Nucleus accumbens (tissue), 56 donors: ENCODE data around the gene INMT.

Experiments used
- DNase-seq, 56 donors: peaks; one replicate each; lab custom pipeline; 2025; lab: John Stamatoyannopoulos, UW

INMT gene

GRCh38 chr7:30727061-30727945, 24.6 kb upstream of the INMT start:
- no peak for DNase-seq

- no peak for DNase-seq
Observed at GRCh38 chr7:30728591-30729100, 23.3 kb upstream of the INMT start.

- DNase-seq = no peak
Observed at GRCh38 chr7:30729642-30730041, 22.3 kb upstream of the INMT start.

DNA sequence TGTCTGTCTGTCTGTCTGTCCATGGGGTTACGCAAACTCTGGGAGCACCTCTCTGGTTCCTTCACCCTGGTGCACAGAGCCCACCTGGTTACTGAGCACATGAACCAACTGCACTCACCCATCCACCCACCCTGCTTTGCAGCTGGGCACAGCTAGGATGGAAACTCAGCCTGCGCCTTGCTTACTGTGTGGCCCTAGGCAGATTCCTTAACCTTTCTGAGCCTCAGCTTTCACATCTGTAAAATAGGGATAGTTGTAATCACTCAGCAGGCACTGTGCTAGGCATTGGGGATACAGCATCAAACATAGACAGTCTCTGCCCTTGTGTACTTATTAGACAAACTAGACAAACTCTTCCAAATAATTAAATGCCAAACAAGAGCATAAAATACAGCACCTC, 21.8 kb upstream of the INMT start:
- DNase-seq = no peak

- DNase-seq = no peak
Observed at GRCh38 chr7:30730996-30731395, 20.9 kb upstream of the INMT start.

DNA sequence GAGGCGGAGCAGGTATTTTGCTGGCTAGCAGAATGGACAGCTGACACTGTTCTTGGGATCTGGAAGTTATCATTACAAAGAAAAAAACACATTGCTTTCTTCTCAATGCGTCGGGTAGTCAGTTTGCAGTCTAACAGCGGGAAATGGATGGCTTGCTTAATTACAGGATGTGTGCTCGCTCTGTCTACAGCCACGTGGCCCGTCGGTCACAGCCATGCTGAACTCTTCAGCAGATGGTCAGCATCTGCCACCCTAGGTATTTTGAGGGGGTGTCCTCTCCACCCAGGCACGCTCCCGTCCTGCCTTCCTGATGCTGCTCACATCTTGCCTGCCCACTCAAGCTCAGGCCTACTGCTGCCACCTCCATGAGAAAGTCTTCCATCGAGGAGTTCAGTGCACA, 20.4 kb upstream of the INMT start:
- no peak for DNase-seq

- no peak for DNase-seq
Observed at GRCh38 chr7:30732606-30733005, 19.3 kb upstream of the INMT start.

DNA sequence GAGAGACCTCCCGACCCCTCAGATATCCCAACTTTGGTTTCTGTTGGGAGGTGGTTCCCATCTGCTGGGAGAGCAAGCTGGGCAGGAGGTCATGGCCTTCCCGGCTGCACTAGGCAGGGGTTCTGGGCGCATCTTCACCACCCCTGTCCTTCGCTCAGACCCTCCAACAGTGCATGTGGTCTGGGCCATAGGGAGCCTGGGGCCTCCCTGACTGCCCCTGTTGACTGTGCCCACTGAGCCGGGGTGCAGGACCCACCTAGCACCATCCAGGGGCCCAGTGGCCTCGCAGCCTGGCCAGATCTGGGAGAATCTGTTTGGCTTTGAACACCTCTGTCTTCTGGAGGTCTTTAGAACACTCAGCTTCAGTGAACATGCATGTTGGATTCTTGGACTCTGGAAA, 18.7 kb upstream of the INMT start:
- DNase-seq = no peak

DNA sequence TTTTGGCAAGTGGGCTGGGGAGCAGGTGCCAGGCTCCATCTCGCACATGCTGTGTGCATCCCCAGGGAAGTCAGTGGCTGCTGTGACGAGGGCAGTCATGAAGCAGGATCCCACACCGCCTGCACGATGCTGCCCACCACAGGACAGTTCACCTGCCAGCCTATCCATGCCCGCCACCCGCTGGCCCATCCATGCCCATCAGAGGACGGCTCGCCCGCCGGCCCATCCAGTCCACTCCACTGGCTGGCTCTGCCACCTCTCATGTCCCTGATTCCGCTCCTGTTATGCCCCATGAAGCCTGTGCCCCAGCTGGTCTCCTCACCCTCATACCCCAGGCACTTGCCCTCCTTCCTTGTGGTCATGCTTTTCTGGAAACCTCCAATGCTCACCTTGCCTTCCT, 18.2 kb upstream of the INMT start:
- DNase-seq = no peak

GRCh38 chr7:30734497-30734896, 17.4 kb upstream of the INMT start:
- no peak for DNase-seq

GRCh38 chr7:30735631-30736030, 16.3 kb upstream of the INMT start:
- DNase-seq = no peak

- no peak for DNase-seq
Observed at GRCh38 chr7:30736291-30736690, 15.6 kb upstream of the INMT start.

DNA sequence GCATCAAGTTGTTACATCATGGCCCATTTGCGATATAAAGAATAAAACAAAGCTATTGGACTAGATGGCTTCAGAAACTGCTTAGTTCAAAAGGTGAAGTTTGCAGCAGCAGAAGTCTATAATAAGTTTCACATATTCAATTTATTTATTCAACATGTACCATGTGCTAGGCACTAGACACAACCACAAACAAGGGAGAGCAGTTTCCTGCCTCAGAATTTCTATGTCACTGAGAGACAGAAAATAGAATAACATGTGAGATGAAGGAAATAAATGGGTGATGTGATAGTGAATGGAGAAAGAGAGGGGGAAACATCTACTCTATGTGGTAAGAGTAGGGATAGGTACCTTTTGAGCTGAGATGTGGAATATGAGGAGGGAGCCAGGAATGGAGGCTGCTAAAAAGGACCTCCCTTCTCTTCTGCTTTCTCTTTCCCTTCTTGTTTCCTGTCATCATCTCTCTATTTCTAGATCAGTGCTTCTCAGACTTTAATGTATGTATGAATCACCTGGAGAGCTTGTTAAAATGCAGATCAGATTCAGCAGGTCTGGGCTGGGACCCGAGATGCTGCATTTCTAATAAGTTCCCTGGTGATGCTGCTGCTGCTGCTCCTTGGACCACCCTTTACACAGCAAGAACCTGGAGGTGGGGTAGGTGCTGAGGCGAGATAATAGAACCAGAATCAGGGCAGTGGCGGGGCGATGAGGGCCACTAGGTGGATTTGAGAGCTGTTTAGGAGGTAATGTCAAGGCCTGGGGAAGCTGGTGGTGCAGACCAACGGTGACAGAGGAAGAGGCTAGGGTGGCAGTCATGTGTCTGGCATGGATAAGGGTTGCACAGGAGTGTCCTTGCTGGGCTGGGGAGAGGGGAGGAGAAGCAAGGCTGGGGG, 13.7 kb upstream of the INMT start:
- no peak for DNase-seq

GRCh38 chr7:30739691-30740090, 12.2 kb upstream of the INMT start:
- no peak for DNase-seq

DNA sequence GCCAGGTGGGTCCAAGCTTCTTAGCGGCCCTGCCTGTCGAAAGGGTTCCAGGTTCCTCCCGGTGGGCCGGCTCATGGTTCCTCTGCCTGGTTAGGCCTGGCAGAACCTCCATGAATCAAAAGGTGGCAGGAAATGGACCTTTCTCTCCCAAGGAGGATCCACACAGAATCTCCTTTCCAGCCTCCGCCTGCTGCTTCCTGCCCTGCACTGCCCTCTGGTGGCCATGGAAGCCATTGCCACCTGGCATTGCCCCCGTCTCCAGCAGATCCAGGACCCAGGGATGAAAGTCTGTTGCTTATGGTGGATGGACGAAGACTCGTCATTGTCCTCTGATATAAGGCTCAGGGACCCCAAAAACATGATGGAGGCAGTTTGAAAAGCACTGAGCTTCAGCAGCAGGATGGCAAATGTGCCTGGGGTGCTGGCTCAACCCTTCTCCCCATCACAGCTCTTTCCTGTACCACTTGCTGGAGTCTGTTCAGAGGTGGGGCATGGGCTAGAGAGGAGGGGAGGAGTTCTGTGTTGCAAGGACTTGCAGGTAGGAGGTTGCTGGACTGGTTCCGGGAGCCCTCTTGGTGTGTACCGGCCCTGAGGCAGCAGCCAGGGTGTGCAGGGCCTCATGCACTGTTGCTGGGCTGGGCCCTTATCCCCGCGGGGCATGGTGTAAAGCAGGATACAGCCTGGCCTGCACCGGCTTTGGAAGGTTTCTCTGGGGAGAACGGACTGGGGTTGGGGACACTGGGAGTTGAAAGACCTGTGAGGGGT, 11.3 kb upstream of the INMT start:
- peak in 49 of 56 donors; percentile 6 to 87 (median 48) for DNase-seq

DNA sequence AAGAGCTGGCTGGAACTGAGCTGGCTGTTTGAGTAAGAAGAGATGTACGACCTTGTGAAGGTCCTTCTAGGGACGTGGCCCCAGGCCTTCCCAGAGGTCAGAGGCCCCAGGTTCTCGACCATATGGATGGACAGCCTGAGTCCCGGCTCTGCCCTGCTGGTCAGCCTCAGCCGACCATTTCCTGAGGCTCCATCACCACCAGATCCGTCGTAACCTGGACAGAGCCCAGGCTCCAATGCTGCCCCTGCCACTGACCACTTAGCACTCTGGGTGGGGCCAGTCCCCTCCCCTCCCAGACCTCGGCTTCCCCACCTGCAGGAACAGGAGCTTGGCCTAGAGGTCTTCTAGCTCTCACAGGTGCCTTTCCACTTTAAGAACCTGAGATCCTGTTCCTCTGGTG, 10.6 kb upstream of the INMT start:
- DNase-seq = no peak

DNA sequence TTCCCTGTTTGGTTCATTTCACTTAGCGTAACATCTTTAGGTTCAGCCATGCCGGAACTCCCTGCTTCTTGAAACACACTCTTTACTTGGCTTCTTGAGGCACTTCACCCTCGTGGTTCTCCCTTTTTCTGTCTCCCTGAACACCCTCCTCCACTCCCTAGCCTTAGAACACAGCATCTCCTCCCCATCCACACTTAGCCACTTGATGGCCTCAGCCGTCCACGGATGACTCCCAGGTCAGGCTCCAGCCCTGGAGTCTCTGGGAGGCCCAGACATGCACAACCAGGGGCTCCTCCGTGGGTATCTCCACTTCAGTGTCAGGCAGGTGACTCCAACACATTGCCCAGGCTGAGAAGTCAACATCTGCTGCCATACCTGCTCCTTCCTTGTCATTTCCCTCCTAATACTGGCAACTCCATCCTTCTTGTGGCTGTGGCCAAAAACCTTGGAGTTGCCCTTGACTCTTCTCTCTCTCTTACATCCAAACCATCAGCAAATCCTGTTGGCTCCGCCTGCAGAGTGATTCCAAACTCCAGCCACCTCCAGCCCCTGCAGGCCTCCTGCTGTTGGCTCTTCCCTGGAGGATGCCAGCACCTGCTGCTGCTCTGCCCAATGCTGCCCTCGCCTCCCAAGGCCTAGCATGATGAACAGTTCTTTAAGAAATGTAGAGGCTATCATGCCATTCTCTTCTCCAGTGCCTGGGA, 8.4 kb upstream of the INMT start:
- DNase-seq = no peak

DNA sequence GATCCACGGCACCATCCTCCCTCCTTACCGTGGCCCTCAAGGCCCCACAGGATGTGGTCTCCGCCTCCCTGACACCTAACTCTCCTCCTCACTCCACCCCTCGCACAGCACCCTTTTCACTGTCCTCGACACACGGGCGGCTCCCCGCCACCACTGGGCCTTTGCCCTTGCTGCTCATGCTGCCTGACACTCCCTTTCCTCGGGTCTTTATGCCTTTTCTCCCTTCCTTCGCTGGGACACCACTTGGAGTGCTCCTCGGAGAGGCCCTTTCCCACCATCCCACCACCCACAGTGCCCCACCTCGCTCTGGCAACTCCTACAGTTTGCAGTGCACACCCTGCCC, 7.9 kb upstream of the INMT start:
- no peak for DNase-seq

DNA sequence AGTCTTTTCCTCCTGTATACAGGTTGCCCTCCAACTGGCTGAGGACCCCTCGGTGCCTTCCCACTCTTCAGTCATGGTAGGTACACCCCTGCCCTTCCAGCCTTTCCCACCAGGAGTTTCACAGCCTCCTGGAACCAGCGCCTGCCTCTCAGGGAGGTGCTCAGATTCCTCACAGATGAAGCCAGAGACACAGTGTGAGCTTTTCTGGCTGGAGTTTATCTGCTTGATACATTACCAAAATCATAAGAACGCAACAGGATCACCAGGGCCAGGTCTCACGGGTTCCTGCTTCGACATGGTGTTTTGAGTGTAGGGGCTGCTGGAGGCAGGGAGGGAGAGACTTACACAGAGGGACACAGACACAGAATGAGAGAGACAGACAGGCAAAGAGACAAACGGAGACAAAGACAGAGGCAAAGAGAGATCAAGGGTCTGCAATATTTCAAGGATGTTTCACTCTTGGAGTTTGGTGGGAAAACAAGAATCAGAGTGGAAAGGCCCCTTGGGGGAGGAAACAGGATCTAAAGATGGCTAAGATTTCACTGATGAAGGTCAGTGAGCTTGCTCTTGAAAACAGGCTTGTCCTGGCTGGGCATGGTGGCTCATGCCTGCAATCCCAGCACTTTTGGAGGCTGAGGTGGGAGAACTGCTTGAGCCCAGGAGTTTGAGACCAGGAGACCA, 6.5 kb upstream of the INMT start:
- no peak for DNase-seq

- DNase-seq = no peak
Observed at GRCh38 chr7:30750010-30750409, 1.9 kb upstream of the INMT start.
